ENCODE data around the gene PLET1.

PLET1 gene

DNA sequence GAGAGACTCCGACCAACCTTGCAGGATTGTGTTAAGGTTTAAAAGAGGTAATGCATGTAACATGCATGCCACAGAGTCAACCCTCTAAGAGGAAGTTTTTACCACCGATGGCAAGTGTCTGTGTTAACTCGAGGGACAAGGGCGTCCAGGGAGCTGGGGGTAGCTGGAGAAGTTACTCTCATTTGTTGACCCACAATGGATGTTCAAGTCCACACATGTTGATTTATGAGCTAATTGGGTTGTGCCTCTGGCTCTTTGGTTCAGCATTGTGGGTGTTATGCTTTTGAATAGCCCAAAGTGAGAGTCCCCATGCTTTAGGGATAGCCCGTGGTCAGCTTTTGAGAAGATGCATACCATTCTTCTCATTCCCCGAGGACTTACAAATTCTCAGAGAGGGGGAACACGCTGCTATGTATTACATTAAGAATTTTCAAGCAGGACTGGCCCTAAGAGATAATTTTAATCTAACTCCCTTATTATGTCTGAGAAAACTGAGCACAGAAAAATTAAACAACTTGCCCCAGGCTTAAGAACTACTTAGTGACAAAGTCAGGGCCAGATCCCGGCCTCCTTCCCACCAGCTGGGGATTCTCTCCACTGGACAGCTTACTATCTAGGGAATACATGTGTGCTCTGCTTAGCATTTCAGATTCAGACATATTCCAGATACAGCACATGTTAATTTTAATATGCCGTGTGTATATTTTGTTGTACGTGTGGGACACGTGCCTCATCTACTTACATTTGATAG is 5.2 kb upstream of the PLET1 start:
- no peak for TF ChIP-seq CTCF (IDR thresholded peaks at IDR 0.05; ENCODE audit: low read depth, low read length)
- DNase-seq (ENCODE audit: extremely low read depth, low read depth) = no peak

- no peak for DNase-seq (ENCODE audit: extremely low read depth, low read depth)
- TF ChIP-seq CTCF (IDR thresholded peaks at IDR 0.05; ENCODE audit: low read depth, low read length) = no peak
Measured at GRCh38 chr11:112255067-112255720, 5.5 kb downstream of the PLET1 start.

DNA sequence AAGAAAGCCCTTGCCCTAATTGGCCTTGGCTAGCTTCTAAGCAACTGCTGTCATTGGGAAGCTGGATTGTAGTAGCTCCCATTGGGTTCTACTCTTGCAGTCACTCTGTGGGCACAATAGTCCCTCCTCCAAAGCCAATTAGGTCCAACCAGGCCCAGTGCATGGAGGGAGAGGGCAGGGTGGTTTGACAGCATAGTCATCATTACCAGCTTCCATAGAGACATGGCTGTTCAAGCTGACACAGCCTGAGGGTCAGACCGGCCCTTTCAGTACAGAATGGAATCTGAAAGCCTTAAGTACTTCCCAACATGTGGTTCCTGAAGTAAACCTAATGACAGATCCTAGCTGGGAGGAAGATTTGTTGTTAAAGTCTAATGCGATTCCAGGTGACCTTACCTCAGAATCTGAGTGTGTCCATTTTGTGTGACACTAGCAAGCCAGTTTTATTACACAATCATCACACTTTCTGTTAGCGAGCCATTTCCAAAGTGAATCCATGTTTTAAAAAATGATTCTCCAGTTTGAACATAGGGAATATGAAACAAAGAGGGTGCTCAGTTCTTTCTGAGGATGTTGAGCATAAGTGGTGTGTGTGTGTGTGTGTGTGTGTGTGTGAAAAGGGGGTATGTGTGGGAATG is 6.9 kb downstream of the PLET1 start:
- no peak for TF ChIP-seq CTCF (IDR thresholded peaks at IDR 0.05; ENCODE audit: low read depth, low read length)
- no peak for DNase-seq (ENCODE audit: extremely low read depth, low read depth)

DNA sequence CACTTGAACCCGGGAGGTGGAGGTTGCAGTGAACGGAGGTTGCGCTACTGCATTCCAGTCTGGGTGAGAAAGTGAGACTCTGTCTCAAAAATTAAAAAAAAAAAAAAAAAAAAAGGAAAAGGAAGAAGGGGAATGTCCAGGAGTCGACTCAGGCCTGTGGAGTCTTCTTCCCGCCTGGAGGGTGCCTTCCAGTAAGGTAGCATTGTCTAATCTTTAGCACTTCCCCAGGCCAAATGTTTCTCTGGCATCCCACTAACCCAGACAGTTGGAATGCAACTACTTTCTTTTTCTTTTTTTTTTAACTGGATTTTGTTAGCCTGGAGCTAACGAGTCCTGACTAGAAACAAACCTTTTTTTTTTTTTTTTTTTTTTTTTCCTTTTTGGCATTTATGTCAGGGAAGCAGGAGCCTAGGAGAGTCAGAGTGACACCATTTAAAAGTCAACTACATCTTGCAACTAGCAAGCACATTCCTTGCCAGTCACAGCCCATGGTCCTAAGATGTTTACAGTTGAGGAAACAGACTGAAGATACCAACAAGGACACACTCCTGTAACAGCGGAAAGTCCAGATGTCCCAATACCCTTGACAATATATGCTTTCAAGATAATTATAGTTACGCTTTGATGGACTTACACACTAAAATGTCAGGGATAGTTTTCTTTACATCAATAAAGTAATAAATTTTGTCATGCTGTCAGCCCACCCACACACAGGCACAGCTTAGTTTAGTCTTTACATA is 10.6 kb downstream of the PLET1 start:
- no peak for TF ChIP-seq CTCF (IDR thresholded peaks at IDR 0.05; ENCODE audit: low read depth, low read length)
- DNase-seq (ENCODE audit: extremely low read depth, low read depth) = no peak

DNA sequence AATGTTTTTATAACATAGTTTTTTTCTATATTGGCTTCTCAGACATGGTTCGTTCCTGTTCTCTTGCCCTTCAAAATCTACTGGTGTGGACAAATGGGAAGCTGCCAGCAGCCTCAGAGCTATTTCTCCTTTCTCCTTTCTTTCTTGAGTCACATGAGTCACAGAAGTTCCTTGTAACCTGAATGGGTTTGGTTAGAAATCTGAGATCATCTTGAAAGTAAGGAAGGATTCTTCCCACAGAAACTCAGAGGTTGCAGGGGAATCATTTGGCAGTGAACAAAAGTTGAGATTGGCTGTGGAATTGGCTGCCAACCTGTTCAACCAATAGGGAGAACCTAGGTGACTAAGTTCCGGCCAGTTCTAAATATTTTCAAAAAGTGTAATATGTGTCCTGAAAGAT is 12.5 kb downstream of the PLET1 start:
- no peak for DNase-seq (ENCODE audit: extremely low read depth, low read depth)
- no peak for TF ChIP-seq CTCF (IDR thresholded peaks at IDR 0.05; ENCODE audit: low read depth, low read length)

DNA sequence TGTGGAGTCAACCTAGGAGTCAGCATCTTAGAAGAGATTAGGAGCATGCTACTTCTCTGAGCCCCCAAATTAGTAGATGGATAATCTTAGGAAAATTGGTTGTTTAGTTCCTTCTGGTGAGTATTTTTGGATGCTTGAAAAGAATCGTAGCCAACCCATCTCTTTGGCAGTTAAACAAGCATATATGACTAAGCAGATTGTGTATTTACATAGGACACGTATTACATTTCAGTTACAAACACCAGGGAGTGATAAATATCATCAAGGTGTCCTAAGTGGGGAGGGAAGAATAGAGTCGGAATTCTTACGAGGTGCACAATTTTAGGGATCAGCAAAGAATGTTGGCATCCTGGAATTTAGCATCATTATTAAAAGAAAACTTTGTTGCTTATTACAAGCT is 13.5 kb downstream of the PLET1 start:
- TF ChIP-seq CTCF (IDR thresholded peaks at IDR 0.05; ENCODE audit: low read depth, low read length) = no peak
- DNase-seq (ENCODE audit: extremely low read depth, low read depth) = no peak

All from AG09319 (cell line).